GM12874 (cell line): ENCODE data around the gene TP63.

Experiments used
- CTCF ChIP-seq: IDR thresholded peaks from 2 replicates; pipeline ENCODE4 v1.5.1; 2011; ENCODE audit warnings: low read depth, mild to moderate bottlenecking, control low read depth, low read length, moderate library complexity; ENCODE audit not compliant: insufficient read depth

Gene TP63

GRCh38 chr3:189883113-189883753, 252.0 kb downstream of the TP63 start:
- no peak for TF ChIP-seq CTCF

- TF ChIP-seq CTCF = no peak
Measured at GRCh38 chr3:189890496-189890895, 259.3 kb downstream of the TP63 start.

- TF ChIP-seq CTCF = no peak
Measured at GRCh38 chr3:189896533-189896932, 265.3 kb downstream of the TP63 start.

GRCh38 chr3:189897406-189897805, 266.2 kb downstream of the TP63 start:
- TF ChIP-seq CTCF = no peak

- no peak for TF ChIP-seq CTCF
Measured at GRCh38 chr3:189898559-189899153, 267.5 kb downstream of the TP63 start.

- no peak for TF ChIP-seq CTCF
Measured at GRCh38 chr3:189899186-189899585, 268.0 kb downstream of the TP63 start.

- no peak for TF ChIP-seq CTCF
Measured at GRCh38 chr3:189900578-189900977, 269.4 kb downstream of the TP63 start.
